ENCODE results near the gene RBM48. TPM values are rescaled to one million over a fixed set of nuclear protein-coding genes. Genes with fewer than 3 reads are reported as not detected.
"Not testable (repeated sequence)": the region's sequence is repeated elsewhere in the genome, so short reads cannot be mapped to it uniquely, and the experiment has no call there.

Gene RBM48
- polyA plus RNA-seq, 1 donor = 13.8 TPM

DNA sequence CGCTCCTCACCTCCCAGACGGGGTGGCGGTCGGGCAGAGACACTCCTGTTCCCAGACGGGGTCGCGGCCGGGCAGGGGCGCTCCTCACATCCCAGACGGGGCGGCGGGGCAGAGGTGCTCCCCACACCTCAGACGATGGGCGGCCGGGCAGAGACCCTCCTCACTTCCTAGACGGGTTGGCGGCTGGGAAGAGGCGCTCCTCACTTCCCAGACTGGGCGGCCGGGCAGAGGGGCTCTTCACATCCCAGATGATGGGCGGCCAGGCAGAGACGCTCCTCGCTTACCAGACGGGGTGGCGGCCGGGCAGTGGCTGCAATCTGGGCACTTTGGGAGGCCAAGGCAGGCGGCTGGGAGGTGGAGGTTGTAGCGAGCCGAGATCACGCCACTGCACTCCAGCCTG is 16.5 kb downstream of the RBM48 start:
- not testable (repeated sequence) for DNase-seq (ENCODE audit: low read depth)

DNA sequence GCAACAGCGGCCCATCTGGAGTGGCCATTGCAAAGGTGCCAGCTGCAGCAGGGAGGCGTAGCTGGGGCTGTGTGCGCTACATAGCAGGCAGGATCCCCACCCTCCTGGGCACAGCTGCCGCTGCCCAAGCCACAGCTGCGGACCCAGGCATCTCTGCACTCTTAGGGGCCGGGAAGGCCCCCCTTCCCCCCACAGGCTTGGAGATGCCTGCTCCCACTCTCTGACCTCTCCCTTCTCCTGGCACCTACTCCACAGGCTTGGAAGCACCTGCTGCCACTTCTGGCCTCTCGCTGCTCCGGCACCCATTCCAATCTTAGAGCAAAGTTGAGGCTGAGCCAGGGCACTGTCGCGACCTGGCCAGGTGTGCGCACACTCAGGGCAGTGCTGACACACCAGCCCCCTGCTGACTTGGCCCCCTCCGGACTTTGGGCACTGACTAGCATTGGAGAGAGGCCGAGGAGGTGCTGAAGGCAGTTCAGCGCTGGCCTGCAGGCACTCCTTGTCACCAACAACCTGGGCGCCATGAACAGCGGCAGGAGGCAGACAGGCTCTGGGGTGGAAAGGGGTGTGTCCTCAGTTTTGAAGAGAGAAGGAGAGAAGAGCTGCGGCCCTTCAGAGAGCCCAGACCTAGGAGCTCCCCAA is 18.4 kb downstream of the RBM48 start:
- DNase-seq (ENCODE audit: low read depth) = no peak

DNA sequence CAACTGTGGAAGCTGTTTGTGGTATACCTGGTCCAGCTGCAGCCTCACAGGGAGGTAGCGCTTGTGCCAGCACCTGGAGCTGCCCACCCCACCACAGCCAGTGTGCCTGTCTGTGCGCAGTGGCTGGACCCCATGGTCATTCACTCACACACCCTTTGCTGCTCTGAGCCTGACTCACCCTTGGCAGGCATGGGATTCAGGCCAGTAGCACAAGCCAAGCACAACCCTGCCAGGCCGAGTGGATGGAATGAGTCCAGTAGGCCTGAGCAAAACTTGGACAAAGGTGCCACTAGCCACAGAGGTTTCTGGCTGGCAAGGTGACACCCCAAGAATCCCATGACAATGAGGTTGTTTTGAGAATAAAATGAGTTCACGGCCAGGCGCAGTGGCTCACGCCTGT is 19.0 kb downstream of the RBM48 start:
- DNase-seq (ENCODE audit: low read depth) = no peak

DNA sequence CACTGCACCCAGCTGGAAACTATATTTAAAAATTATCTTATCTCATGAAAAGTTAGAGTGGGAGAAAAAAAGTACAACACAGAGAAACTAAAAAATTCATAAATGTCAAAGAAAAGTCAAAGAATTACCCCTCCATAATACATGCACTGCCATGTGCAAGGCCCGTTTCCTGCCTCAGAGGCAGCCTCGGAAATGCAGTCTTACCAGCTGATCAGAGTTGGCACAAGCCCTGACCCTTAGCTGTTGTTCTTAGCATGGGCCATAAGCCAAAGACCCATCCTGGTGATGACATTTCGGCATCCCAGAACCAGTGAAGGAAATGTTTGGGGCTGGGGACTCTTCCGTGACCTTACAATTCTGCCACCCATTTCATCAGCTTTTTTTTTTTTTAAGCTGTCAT is 21.6 kb downstream of the RBM48 start:
- DNase-seq (ENCODE audit: low read depth) = no peak

DNA sequence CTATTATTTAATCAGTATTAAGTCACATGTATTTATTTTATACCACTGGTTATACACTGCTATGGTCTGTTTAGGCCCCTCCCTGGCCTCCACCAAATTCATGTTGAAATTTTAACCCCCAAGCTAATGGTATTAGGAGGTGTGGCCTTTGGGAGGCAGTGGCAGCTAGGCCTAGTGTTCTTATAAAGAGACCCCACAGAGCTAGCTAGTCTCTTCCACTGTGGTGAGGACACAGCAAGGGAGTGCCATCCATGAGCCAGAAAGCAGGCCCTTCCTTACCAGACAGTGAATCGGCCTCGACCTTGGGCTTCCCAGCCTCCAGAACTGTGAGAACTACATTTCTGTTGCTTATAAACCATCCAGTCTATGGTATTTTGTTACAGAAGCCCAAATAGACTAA is 28.7 kb downstream of the RBM48 start:
- no peak for DNase-seq (ENCODE audit: low read depth)

DNA sequence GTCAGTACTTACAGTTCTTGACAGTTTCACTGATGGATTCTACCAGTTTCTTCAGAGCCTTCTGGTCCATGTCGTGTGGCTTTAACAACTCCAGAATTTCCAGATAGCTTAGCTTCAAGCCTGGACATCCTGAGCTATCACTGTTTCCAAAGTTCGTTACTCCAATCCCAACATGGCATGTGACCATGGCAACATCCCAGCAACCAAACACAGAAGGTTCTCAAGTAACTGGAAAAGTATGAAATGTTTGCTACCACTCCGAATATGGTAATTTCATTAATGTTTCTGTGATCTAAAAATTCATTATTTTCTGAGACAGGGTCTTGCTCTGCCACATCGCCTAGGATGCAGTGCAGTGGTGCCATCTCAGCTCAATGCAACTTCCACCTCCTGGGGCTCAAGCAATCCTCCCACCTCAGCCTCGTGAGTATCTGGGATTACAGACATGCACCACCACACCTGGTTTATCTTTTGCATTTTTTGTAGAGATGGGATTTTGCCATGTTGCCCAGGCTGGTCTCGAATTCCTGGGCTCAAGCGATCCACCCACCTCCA is 29.3 kb downstream of the RBM48 start:
- no peak for DNase-seq (ENCODE audit: low read depth)

DNA sequence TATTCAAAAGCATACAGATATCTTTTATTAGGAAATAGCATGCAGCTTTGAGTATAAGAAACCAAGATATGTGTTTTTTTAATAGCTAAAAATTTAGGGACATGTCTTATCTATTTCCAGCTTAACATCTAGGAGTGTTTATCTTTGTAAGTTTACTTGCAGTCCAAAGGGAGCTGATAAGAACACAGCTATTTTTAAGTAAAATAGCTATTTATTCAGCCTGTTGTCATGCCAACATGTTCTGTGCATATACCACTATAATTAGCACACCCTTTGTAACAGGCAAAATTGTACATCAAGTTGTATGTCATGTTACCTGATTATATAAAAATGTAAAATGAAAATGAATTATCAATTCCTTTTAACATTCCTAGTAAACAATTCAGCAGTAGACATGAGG is 32.0 kb downstream of the RBM48 start:
- no peak for DNase-seq (ENCODE audit: low read depth)

DNA sequence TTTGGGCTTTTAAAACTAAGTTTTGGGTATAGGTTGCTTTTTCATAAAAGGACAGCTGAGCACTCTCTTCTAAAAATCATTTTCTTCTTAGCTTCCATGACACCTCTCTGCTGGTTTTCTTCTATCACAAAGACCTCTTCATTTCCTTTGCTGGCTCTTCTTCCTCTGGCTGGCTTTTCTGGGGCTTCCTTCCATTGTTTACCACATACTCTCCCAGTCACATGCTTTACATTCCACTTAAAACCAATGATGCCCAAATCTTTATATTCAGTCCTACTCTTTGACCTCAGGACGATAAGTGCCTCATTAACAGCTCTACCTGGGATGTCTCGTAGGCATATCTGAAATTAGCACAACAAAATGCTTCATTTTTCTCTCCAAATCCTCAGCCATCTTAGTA is 34.8 kb downstream of the RBM48 start:
- DNase-seq (ENCODE audit: low read depth) = no peak

DNA sequence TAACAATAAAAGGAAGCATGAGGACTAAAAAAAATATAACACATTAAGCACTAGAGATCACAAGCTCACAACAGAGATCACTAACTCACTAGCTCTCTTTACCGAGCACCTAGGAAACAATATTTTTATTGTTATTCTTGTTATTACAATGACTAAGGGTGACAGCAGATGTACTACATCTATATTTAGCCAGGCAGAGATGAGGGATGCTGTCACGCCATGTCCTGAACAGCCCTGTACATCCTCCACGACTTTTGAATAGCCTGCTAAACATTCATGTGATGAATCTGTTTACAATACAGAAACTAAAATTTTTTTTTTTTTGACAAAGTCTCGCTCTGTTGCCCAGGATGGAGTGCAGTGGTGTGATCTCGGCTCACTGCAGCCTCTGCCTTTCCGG is 38.9 kb downstream of the RBM48 start:
- DNase-seq (ENCODE audit: low read depth) = no peak

DNA sequence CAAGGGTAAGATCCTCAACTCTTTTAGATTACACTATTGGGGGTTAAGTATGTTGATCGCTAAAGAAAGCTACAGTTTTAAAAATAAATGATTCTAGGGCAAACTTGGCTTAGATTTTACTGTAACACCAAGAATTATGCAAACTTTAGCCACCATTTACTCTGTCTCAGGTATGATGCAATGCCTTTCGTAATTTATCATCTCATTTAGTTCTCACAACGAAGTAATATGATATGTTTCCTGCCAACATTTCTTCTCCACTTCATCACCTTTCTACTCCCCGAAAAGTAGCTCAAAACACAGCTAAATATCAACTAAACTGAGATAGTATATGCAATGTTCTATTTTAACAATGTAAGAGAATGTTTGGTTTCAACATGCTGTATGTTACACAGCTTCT is 40.5 kb downstream of the RBM48 start:
- no peak for DNase-seq (ENCODE audit: low read depth)

DNA sequence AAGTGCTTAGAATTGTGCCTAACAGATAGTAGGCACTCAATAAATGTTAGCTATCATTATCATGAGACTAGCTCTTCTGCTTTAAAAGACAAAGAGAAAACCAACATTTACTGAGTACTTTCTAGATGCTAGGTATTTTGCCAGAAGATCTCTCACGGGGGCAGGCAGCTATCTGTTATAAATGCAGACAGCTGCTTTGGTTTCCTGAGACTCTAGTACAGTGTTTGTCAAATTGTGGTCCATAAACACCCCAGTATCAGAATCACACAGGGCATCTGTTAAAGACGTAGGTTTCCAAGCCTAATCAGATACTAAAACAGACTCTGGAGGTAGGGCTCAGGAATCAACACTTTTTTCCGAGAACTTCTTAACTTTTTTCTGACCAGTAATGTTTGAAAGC is 47.7 kb downstream of the RBM48 start:
- DNase-seq (ENCODE audit: low read depth) = no peak

DNA sequence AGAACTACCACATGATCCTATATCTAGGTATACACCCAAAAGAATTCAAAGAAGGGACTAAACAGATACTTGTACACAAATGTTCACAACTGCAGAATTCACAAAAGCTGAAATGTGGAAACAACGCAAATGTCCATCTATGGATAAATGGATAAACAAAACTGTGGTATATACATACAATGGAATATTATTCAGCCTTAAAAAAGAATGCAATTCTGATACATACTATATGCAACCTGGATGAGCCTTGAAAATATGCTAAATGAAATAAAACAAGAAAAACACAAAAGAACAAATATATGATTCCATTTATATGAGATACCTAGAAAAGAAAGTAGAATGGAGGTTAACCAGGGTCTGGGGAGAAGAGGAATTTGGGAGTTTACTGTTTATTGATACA is 54.4 kb downstream of the RBM48 start:
- DNase-seq (ENCODE audit: low read depth) = no peak

DNA sequence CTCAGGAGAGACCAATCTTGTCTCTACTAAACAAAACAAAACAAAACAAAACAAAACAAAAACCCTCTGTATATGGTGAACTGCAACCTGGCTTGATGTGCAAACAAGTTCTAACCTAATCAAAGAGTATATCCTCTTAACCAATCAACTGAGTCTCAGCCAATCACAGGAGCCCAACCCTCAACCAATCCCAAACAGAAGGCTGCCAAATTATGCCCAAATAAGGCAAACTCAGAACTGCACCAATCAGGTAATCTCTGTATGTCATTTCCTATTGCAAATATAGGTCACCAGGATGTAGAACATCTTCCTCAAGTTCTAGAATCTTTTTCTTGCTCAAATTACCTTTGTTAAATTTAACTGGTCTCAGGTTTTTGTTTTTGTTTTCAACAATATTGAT is 56.4 kb downstream of the RBM48 start:
- no peak for DNase-seq (ENCODE audit: low read depth)

DNA sequence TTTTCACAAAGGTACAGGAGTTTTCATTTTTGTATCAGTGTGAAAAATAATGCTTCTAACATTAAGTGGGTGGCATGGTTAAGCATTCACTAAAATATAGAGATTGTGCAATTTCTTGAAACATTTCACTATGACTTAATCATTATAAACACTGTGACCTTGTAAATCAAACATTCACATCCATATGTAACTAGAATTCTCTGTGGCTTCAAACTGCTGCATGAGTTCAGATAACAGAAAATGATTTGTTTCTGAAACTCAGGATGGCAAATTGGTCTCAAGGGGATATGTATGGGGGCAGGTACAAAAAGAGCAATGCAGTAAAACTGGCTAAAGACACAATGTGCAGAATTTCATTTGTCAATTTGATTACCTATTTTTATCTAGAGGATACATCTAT is 57.8 kb downstream of the RBM48 start:
- no peak for DNase-seq (ENCODE audit: low read depth)

DNA sequence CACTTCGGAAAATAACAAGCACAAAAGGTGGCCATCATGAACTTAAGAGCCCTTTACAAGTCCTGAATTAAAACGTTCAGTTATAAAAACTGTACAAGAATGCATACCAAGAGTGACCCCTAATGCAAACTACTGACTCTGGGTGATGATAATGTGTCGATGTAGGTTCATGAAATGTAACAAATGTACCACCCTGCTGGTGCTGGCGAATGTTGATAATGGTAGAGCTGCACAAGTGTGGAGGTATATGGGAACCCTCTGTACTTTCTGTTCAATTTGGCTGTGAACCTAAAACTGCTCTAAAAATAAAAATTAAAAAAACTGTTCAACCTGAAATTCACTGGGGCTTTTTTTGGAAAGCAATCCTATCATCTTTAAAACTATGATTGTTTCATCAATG is 58.2 kb downstream of the RBM48 start:
- DNase-seq (ENCODE audit: low read depth) = no peak

Other genes with a start within 250 kb of the RBM48 start
- 24.9 TPM for gene GATAD1, start 81.3 kb upstream of the RBM48 start, polyA plus RNA-seq (ENCODE audit: insufficient read length)
- 1.4 TPM for gene ERVW-1, start 50.8 kb upstream of the RBM48 start, polyA plus RNA-seq (ENCODE audit: insufficient read length)
- 23.3 TPM for gene PEX1, start 275 bp upstream of the RBM48 start, polyA plus RNA-seq (ENCODE audit: insufficient read length)
- gene FAM133B, start 61.6 kb downstream of the RBM48 start, polyA plus RNA-seq (ENCODE audit: insufficient read length) = 31.0 TPM

All from forelimb muscle (tissue), 1 donor.